HUES64 (cell line): ENCODE data around the gene POLH.
"Not testable (repeated sequence)": the region's sequence is repeated elsewhere in the genome, so short reads cannot be mapped to it uniquely, and the experiment has no call there.

ENCODE experiments used
- H3K27ac ChIP-seq: 2 replicates; pipeline ENCODE4 v1.7.0; 2013; ENCODE audit warnings: low read depth, low read length, inconsistent platforms
- H3K27me3 ChIP-seq: 2 replicates; pipeline ENCODE4 v1.6.1; 2013; ENCODE audit warnings: mild to moderate bottlenecking, low read length; ENCODE audit not compliant: insufficient read depth
- H3K36me3 ChIP-seq: 2 replicates; pipeline ENCODE4 v1.6.1; 2013; ENCODE audit warnings: mild to moderate bottlenecking, low read length; ENCODE audit not compliant: insufficient read depth
- H3K4me1 ChIP-seq: 2 replicates; pipeline ENCODE4 v1.6.1; 2013; ENCODE audit warnings: mild to moderate bottlenecking, low read length, moderate library complexity; ENCODE audit not compliant: insufficient read depth
- H3K4me3 ChIP-seq: 2 replicates; pipeline ENCODE4 v1.5.1; 2013; ENCODE audit warnings: mild to moderate bottlenecking, low read length, moderate library complexity
- H3K9ac ChIP-seq: 2 replicates; pipeline ENCODE4 v1.6.1; 2013; ENCODE audit warnings: mild to moderate bottlenecking, low read depth, low read length
- H3K9me3 ChIP-seq: 2 replicates; pipeline ENCODE4 v1.6.1; 2013; ENCODE audit warnings: low read depth, low read length; ENCODE audit not compliant: insufficient read depth
- WGBS: fragments of 150-250, 120-280 bp; methylation state at CpG from one replicate; pipeline ENCODE4 v1.1.7; 2013; ENCODE audit warnings: missing lambda C conversion rate; 5-methylcytosine and 5-hydroxymethylcytosine counted together

The POLH gene

DNA sequence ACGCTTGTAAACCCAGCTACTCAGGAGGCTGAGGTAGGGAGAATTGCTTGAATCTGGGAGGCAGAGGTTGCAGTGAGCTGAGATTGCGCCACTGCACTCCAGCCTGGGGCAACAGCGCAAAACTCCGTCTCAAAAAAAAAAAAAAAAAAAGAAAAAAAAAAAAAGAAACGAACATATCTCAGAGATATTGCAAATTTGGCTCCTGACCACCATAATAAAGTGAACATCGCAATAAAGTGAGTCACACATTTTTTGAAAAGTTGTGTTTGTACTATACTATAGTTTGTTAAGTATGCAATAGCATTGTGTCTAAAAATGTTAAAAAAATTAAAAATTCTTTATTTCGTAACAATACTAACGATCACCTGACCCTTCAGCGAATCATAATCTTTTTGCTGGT lies 82.2 kb downstream of the POLH start:
- Histone ChIP-seq H3K9ac (no peak overlapping the region), H3K27me3 (no peaks in the 10 kb centered on the region), H3K9me3 (peaks cover 6% of the 10 kb centered on the region), H3K27ac (no peak overlapping the region), H3K4me3 (no peak overlapping the region), H3K4me1 (no peaks in the 10 kb centered on the region; the same call in 1 of the 2 replicates), H3K36me3 (no peaks in the 10 kb centered on the region)
- 97% methylated on average over 8 of the region's 9 CpGs for WGBS

DNA sequence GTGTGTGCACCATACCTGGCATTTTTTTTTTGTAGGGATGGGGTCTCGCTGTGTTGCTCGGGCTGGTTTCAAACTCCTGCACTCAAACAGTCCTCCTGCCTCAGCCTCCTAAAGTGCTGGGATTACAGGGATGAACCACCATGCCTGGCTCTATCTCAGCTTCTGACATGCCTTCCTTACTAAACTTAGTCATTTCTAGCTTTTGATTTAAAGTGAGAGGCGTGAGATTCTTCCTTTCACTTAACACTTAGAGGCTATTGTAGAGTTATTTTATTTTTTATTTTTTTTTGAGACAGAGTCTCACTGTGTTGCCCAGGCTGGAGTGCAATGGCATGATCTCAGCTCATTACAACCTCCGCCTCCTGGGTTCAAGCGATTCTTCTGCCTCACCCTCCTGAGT lies 87.0 kb downstream of the POLH start:
- WGBS, result 87% methylated on average over 4 of the region's 5 CpGs
- H3K27ac ChIP-seq, H3K4me3 ChIP-seq, H3K4me1 ChIP-seq, H3K27me3 ChIP-seq, H3K36me3 ChIP-seq, H3K9ac ChIP-seq, H3K9me3 ChIP-seq: not testable (repeated sequence)
